ENCODE measurements around the gene CCDC13.

DNA sequence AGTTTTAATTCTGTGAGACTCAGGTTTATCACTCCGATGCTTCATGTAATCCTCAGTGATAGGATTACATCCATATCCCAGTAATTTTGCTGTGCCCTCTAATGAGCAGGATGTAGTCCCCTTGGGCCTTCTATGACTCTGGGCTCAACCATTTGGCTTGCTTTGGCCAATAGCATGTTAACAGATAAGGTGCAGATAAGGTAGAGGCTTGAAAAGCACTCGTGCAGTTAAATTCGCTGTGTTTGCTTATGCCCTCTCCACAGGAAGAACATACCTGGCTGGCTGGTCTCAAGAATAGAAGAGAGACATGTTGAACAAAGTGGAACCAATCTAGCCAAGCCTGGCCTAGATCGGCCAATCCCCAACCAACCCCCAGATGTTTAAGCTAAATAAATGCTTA is 20.1 kb downstream of the CCDC13 start:
- TF ChIP-seq POLR2A (IDR thresholded peaks at IDR 0.05; ENCODE audit: low read length) (no peak), GATA1 (IDR thresholded peaks at IDR 0.05; ENCODE audit: low read depth, low read length) (no peak)

Data from erythroblast (primary cell).